GM21528 (cell line): Measurements from ENCODE around the gene HOATZ.

Experiments used
- ATAC-seq: cut with Tn5 transposase; IDR thresholded peaks from one replicate; pipeline ENCODE4 v1.9.1; 2021; ENCODE audit warnings: mild to moderate bottlenecking, moderate library complexity; ENCODE audit not compliant: unreplicated experiment, low FRiP score

Gene HOATZ

DNA sequence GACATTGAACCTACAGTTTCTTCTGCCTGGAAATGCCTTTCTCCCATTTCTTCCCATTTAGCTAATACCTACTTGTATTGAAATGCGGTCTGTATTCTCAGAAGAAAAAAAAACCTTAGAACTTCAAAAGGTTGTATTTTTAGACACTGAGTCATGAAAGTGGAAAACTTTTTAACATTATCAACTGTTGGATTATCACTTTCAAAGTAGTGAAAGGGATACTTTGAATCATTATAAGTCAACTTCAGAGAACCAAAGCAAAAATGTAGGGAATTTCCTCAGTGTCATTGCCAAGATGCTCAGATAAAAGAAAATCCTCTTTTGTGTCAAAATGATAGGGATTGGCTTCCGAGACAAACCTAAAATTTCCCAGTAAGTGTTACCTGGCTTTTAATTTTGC lies 6.6 kb downstream of the HOATZ start:
- ATAC-seq, result no peak

DNA sequence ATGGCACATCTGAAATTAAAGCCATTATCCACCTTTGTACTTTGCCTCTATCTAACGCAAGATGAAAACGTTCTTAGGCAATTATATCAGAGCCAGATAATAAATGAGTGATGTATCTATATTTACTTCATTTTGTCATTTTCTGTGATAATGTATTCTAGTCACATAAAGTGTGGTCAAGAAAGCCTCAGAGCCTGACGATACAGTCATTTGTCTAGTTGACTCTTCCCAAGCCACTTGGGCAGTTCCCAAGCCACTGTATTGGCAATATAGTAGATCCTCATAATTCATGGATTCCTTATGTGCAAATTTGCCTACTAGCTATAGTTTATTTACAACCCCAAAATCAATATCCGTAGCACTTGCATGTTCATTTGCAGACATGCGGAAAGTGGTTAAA lies 7.8 kb downstream of the HOATZ start:
- ATAC-seq, result no peak

- ATAC-seq, result no peak
Observed at GRCh38 chr11:111523343-111523742, 8.8 kb downstream of the HOATZ start.

DNA sequence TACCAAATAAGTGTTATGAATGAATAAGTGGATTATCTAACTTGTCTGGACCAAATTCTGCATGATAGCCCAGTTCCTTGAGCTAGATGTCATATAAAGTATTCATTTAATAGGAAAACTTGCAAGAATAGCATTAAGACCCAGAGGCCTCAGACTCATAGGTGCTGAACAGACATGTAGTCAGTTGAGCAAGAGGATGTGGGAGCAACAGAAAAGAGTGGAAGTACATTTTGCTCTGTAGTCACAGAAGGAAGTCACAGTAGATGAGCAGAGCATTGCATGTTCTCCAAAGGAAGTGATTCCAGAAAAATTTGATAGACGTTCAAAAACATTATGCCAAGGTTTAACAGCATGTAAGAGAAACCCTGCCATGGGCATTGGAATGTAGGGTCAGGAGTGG lies 9.5 kb downstream of the HOATZ start:
- no peak for ATAC-seq

DNA sequence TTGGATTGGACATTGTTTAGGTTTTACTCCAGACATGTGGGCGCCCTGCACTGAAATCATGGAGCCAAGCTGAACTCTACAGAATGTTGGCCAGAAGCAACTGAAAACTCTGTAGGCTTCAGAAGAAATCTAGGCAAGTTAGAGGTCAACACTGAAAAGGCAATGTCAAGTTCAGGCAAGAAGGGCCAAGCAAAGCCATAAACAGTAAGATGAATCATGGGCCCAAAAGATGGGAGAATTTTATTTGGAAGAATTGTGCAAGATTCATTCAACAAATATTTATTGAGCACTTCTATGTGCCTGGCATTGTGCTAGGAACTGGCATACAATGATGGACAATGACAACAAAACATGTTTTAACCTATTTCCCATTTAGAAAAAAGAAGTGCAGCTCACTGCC lies 10.9 kb downstream of the HOATZ start:
- ATAC-seq, result no peak

DNA sequence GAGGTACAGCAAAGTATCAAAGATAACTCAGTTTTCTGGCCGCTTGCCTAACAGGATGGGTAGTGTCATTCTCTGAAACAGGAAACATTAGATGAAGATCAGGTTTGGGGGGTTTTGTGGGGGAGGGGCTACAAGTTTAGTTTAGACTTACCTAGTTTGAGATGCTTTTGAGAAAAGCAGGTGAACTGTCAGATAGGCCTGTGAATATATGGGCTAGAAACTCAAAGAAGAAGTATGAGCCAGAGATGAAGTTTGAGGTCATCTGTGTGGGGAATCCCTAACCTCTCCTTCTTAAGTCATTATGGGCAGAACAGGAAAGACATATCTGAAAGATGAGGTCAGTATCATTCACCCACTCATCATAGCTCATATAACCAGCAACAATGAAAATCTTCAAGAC lies 11.9 kb downstream of the HOATZ start:
- no peak for ATAC-seq

GRCh38 chr11:111527279-111527678 lies 12.7 kb downstream of the HOATZ start:
- no peak for ATAC-seq

DNA sequence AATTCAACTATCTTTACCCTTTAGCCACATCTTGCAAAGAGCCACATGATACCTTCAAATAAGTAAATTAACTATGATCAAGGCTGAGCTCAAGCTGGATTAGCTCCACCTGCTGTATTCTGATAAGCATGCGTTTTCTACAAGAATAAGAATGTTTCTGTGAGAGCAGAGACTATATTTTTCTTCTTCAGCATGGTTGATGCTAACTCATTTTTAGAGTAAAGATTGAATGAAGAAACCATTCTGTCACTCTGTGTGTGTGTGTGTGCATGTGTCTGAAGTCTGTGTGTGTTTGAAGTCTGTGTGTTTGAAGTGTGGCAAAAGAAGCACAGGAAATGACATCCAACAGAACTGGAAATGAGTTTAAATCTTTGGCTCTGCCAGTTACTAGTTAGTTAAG lies 14.0 kb downstream of the HOATZ start:
- ATAC-seq, result no peak

DNA sequence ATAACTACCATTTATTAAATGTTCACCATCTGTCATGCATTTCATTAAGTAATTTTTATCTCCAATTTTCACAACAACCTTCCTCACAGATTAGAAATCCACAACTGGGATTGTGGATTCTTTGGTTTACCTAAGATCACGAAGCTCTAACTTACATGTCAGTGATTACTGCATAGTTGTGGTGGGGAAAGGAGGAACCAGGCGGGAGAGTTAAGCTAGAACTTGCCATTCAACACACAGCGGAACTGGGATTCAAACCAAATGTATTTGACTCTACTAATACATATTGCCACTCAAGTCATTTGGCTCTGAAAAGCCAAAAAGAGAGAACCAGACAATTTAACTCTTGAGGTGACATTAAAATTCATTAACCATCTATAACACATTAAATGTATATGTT lies 15.5 kb downstream of the HOATZ start:
- ATAC-seq, result no peak

- no peak for ATAC-seq
Observed at GRCh38 chr11:111531136-111531535, 16.6 kb downstream of the HOATZ start.

- no peak for ATAC-seq
Observed at GRCh38 chr11:111531687-111532364, 17.2 kb downstream of the HOATZ start.

- no peak for ATAC-seq
Observed at GRCh38 chr11:111532365-111532709, 17.8 kb downstream of the HOATZ start.

DNA sequence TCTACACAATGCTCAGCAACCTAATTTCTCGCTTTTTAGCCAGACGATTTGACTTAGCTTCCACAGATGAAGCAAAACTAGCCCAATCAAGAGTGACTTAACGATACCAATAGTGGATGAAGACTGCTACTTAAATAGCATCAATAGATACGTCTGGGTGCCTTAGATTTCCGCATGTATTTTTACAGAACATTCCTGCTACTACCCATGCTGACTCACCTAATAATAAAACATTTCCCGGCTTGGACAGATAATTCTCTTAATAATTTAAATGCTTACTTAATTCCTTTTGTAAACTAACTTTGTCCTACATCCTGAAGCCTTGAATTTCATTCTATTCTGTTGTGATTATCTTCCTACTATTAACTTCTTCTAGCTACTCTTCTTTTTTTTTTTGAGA lies 20.7 kb downstream of the HOATZ start:
- no peak for ATAC-seq

- no peak for ATAC-seq
Observed at GRCh38 chr11:111537336-111537860, 22.8 kb downstream of the HOATZ start.

- no peak for ATAC-seq
Observed at GRCh38 chr11:111538407-111539114, 24.0 kb downstream of the HOATZ start.

GRCh38 chr11:111539426-111540113 lies 25.0 kb downstream of the HOATZ start:
- ATAC-seq, result no peak

DNA sequence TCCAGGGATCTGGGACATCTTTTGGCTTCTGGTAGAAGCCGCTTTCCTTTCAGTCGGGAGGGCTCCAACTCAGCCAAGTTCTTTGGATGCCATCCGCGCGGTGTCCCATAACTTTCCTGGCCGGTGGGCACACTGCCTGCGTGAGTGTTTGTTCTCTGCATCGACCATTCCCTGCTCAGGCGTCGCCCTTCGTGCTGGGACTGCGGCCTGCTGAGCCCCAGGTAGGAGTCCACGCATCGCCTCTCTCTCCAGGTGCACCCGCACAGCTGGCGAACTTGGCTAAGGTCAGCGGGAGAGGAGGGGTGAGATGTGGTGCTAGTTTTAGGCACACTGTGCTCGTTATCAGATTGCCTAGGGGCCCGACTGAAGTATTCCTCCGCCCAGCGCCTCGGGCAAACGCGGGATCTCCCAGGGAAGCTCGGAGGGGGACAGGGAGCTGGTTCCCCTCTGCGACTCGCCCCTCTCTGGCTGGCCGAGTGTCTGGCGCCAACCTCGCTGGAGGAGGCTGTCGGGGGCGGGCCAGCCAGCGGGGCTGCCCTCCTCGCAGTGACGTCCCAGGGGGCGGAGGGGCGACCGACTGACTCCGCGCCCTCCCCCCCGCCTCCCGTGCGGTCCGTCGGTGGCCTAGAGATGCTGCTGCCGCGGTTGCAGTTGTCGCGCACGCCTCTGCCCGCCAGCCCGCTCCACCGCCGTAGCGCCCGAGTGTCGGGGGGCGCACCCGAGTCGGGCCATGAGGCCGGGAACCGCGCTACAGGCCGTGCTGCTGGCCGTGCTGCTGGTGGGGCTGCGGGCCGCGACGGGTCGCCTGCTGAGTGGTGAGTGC lies 25.7 kb downstream of the HOATZ start, which contains the start of gene LAYN:
LAYN (plus strand) TSS at position 607 of the 823 bp plus-strand sequence; CDS start at position 731, 124 bp downstream.
- no peak for ATAC-seq

DNA sequence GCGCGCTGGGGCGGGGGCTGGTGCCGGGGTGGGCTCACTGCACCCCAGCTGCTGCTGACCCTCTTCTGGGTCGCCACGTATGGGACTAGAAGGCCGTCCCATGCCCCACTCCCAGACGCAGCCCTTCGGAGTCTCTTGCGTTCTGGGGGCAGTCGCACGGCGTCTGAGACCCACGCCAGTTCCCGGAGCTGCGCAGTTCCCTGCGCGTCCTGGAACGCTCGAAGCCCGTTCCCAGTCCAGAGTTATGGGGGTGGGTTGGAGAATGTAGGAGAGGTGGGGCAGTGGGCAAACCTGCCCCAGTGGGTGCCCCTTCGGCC lies 26.3 kb downstream of the HOATZ start:
- no peak for ATAC-seq

DNA sequence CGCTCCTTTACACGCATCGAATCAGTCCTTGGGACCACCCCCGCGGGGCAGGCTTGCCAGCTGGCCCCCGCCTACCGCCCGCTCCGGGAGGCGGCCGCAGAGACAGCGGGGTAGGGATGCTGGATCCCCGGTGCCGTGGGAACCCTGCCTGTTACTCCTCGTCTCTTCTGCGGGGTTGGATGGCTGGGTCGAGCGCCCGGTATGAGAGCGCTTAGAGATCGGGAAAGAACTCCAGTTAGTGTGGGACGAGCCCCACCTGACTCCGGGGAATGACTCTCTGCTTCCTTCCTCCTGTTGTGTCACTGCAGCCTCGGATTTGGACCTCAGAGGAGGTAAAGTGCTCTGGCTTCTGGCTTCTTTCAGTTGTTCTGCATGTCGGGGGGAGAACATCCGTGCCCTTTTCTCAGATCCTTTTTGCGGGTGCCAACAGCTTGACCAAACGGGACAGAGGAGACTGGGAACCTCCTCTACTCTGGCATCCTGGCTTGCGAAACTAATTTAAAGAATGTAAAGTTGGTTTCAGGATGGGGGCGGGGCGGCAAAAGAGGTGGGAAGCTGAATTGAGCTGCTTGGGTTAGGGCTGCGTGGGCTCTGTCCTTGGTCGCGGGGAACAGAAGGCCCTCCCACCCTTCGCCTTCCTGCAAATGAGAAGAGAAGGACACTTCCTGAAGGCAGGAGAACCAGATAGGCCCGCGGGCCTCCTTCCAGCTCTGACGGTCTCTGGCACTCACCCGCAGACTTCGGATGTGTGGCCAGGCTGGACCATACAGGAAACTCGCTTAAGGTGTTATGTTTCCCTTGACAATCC lies 26.9 kb downstream of the HOATZ start:
- ATAC-seq, result no peak
